ENCODE results near the gene ATRN.

Gene ATRN

GRCh38 chr20:3628502-3629314 is 157.9 kb downstream of the ATRN start:
- no peak for TF ChIP-seq CTCF (IDR thresholded peaks at IDR 0.05; ENCODE audit: low read depth, low read length)
- no peak for DNase-seq (ENCODE audit: extremely low read depth, low read depth)

GRCh38 chr20:3629893-3630292 is 159.1 kb downstream of the ATRN start:
- no peak for DNase-seq (ENCODE audit: extremely low read depth, low read depth)
- no peak for TF ChIP-seq CTCF (IDR thresholded peaks at IDR 0.05; ENCODE audit: low read depth, low read length)

GRCh38 chr20:3630429-3630828 is 159.6 kb downstream of the ATRN start:
- TF ChIP-seq CTCF (IDR thresholded peaks at IDR 0.05; ENCODE audit: low read depth, low read length): no peak
- no peak for DNase-seq (ENCODE audit: extremely low read depth, low read depth)

- DNase-seq (ENCODE audit: extremely low read depth, low read depth): no peak
- TF ChIP-seq CTCF (IDR thresholded peaks at IDR 0.05; ENCODE audit: low read depth, low read length): no peak
Observed at GRCh38 chr20:3631534-3631933, 160.7 kb downstream of the ATRN start.

- no peak for DNase-seq (ENCODE audit: extremely low read depth, low read depth)
- TF ChIP-seq CTCF (IDR thresholded peaks at IDR 0.05; ENCODE audit: low read depth, low read length): no peak
Observed at GRCh38 chr20:3632311-3633004, 161.6 kb downstream of the ATRN start.

GRCh38 chr20:3633913-3634478 is 163.2 kb downstream of the ATRN start:
- DNase-seq (ENCODE audit: extremely low read depth, low read depth): no peak
- no peak for TF ChIP-seq CTCF (IDR thresholded peaks at IDR 0.05; ENCODE audit: low read depth, low read length)

GRCh38 chr20:3635346-3635745 is 164.5 kb downstream of the ATRN start:
- no peak for TF ChIP-seq CTCF (IDR thresholded peaks at IDR 0.05; ENCODE audit: low read depth, low read length)

More at GRCh38 chr20:3635346-3635745, 164.5 kb downstream of the ATRN start:
- no peak for DNase-seq (ENCODE audit: extremely low read depth, low read depth)
